MM.1S (cell line): ENCODE measurements around the gene TSHR.

ENCODE experiments used
- CTCF ChIP-seq: fragments of 300-600 bp; sonication (generic); IDR thresholded peaks from 2 replicates; pipeline ENCODE4 v1.5.1; 2016; ENCODE audit warnings: antibody characterized with exemption, low read length, mixed read lengths
- EZH2 ChIP-seq: fragments of 300-600 bp; sonication (generic); optimal IDR thresholded peaks from 2 replicates; pipeline ENCODE3; 2017; ENCODE audit warnings: low read depth, mild to moderate bottlenecking, antibody characterized with exemption, low read length, mixed read lengths

GRCh38 chr14:80955416-80955941 lies at the start of gene TSHR:
- no peak for TF ChIP-seq CTCF
- TF ChIP-seq EZH2 = no peak
